DND-41 (cell line): Measurements from ENCODE around the gene LEF1.

ENCODE experiments used
- ATAC-seq: fragments of 200-7000 bp; cut with Tn5 transposase; 3 replicates; pipeline ENCODE4 v1.9.1; 2021; ENCODE audit warnings: low read depth; ENCODE audit not compliant: insufficient read depth
- DNase-seq: peaks from one replicate; pipeline ENCODE4 v3.0.0-alpha.2; 2020
- H2AFZ ChIP-seq: 2 replicates; pipeline ENCODE4 v1.6.0; 2012; ENCODE audit warnings: low read depth, low read length
- H3K27ac ChIP-seq: 2 replicates; pipeline ENCODE4 v1.5.1; 2012; ENCODE audit warnings: low read length, inconsistent platforms
- H3K27me3 ChIP-seq: fragments of 200-600 bp; sonication (generic); 2 replicates; pipeline ENCODE4 v1.6.0; 2012; ENCODE audit warnings: low read length, mild to moderate bottlenecking, inconsistent platforms; ENCODE audit not compliant: insufficient read depth, poor library complexity
- H3K36me3 ChIP-seq: 2 replicates; pipeline ENCODE4 v1.5.1; 2012; ENCODE audit warnings: low read length, inconsistent platforms; ENCODE audit not compliant: insufficient read depth
- H3K4me1 ChIP-seq: 2 replicates; pipeline ENCODE4 v1.5.1; 2012; ENCODE audit warnings: mild to moderate bottlenecking, low read length; ENCODE audit not compliant: insufficient read depth
- H3K4me2 ChIP-seq: 2 replicates; pipeline ENCODE4 v1.6.0; 2012; ENCODE audit warnings: mild to moderate bottlenecking, moderate library complexity, low read length, inconsistent platforms; ENCODE audit not compliant: insufficient read depth
- H3K4me3 ChIP-seq, 2 experiments: fragments of 200-600 bp in 1 of 2; shearing (Covaris generic) in 1 of 2; 2 replicates each; pipeline ENCODE4 v1.5.1; 2012 to 2016; ENCODE audit warnings: inconsistent platforms in 2 of 2, low read length in 2 of 2, mild to moderate bottlenecking in 2 of 2, low read depth in 1 of 2, moderate library complexity in 1 of 2
- H3K79me2 ChIP-seq: 2 replicates; pipeline ENCODE4 v1.6.0; 2012; ENCODE audit warnings: low read length, inconsistent platforms; ENCODE audit not compliant: insufficient read depth
- H3K9ac ChIP-seq: 2 replicates; pipeline ENCODE4 v1.6.0; 2012; ENCODE audit warnings: low read depth, mild to moderate bottlenecking, inconsistent platforms, low read length, moderate library complexity
- H3K9me3 ChIP-seq: 2 replicates; pipeline ENCODE4 v1.5.1; 2012; ENCODE audit warnings: low read length, moderate library complexity, mild to moderate bottlenecking, inconsistent platforms; ENCODE audit not compliant: insufficient read depth, severe bottlenecking
- H4K20me1 ChIP-seq: 2 replicates; pipeline ENCODE4 v1.6.0; 2012; ENCODE audit warnings: low read length; ENCODE audit not compliant: insufficient read depth
- CTCF ChIP-seq: IDR thresholded peaks from 2 replicates; pipeline ENCODE4 v1.5.1; 2012; ENCODE audit warnings: borderline replicate concordance, low read length, moderate library complexity, mild to moderate bottlenecking; ENCODE audit not compliant: poor library complexity, severe bottlenecking; ENCODE audit errors: extremely low read depth
- EZH2 ChIP-seq: IDR thresholded peaks from 3 replicates; pipeline ENCODE4 v1.6.1; 2012; ENCODE audit warnings: borderline replicate concordance, low read depth, mild to moderate bottlenecking, moderate library complexity, low read length, inconsistent platforms; ENCODE audit not compliant: severe bottlenecking

The LEF1 gene

GRCh38 chr4:108003982-108004515 is 164.7 kb downstream of the LEF1 start:
- H2AFZ ChIP-seq: no peak overlapping the region

GRCh38 chr4:108001540-108002135 is 167.1 kb downstream of the LEF1 start:
- Histone ChIP-seq H3K79me2 (peaks cover 69% of the 10 kb centered on the region), H3K9me3 (no peaks in the 10 kb centered on the region), H4K20me1 (peaks cover 9% of the 10 kb centered on the region), H2AFZ (no peak overlapping the region), H3K9ac (no peak overlapping the region), H3K27ac (no peak overlapping the region), H3K27me3 (no peaks in the 10 kb centered on the region), H3K36me3 (peaks cover 28% of the 10 kb centered on the region), H3K4me3 (no peak overlapping the region), H3K4me2 (no peak overlapping the region), H3K4me1 (peaks cover 30% of the 10 kb centered on the region)
- TF ChIP-seq EZH2 (no peak), CTCF (no peak)
- ATAC-seq (no peak), DNase-seq (no peak)

More at GRCh38 chr4:108003982-108004515, 164.7 kb downstream of the LEF1 start:
- H3K4me3 ChIP-seq: no peak overlapping the region
- peaks cover 26% of the 10 kb centered on the region for H3K36me3 ChIP-seq
- no peak overlapping the region for H3K9ac ChIP-seq
- ATAC-seq (peak; percentile 76), DNase-seq (peak; percentile 31)
- peak overlapping the region; percentile 64 for H3K27ac ChIP-seq
- TF ChIP-seq CTCF (no peak), EZH2 (no peak)
- H3K4me2 ChIP-seq: no peak overlapping the region
- H3K79me2 ChIP-seq: peaks cover 67% of the 10 kb centered on the region
- H4K20me1 ChIP-seq: no peaks in the 10 kb centered on the region; the same call in none of the 2 replicates
- H3K27me3 ChIP-seq: no peaks in the 10 kb centered on the region
- H3K4me1 ChIP-seq: peaks cover 27% of the 10 kb centered on the region
- H3K9me3 ChIP-seq: no peaks in the 10 kb centered on the region

GRCh38 chr4:107999932-108000539 is 168.7 kb downstream of the LEF1 start:
- Histone ChIP-seq H3K9ac (no peak overlapping the region), H3K4me2 (no peak overlapping the region), H3K79me2 (peaks cover 70% of the 10 kb centered on the region), H3K27me3 (no peaks in the 10 kb centered on the region), H3K27ac (no peak overlapping the region), H3K4me3 (no peak overlapping the region), H3K9me3 (no peaks in the 10 kb centered on the region), H3K36me3 (peaks cover 37% of the 10 kb centered on the region), H4K20me1 (peaks cover 21% of the 10 kb centered on the region), H3K4me1 (peaks cover 31% of the 10 kb centered on the region), H2AFZ (no peak overlapping the region)
- no peak for ATAC-seq
- no peak for TF ChIP-seq EZH2
- no peak for TF ChIP-seq CTCF
- no peak for DNase-seq
